Activated T-helper 1 cell treated with anti-CD3 and anti-CD28 coated beads, Interleukin-12 subunit alpha, Interleukin-12 subunit beta, Interleukin-2, Interleukin-4 antibody, amounts not matched to agents 30 ng/mL and 10 ng/mL and 1 ng/mL, durations not matched to agents 14 hours and 24 hours and 36 hours (primary cell): ENCODE data around the gene INPP4A. TPM values are rescaled to one million over a fixed set of nuclear protein-coding genes. Genes with fewer than 3 reads are reported as not detected.

Experiments used
- DNase-seq: peaks from one replicate; pipeline ENCODE4 v3.0.0; 2021; ENCODE audit warnings: low spot score
- H3K27ac Mint-ChIP-seq: one replicate; pipeline ENCODE4 v1.8.0; 2021; ENCODE audit warnings: mild to moderate bottlenecking, mixed read lengths
- H3K27me3 Mint-ChIP-seq: one replicate; pipeline ENCODE4 v1.8.0; 2022; ENCODE audit warnings: mild to moderate bottlenecking, moderate library complexity, mixed read lengths; ENCODE audit not compliant: insufficient read depth
- H3K36me3 Mint-ChIP-seq: one replicate; pipeline ENCODE4 v1.8.0; 2021; ENCODE audit warnings: low read depth, mixed read lengths
- H3K4me1 Mint-ChIP-seq: one replicate; pipeline ENCODE4 v1.8.0; 2021; ENCODE audit warnings: low read depth, mixed read lengths
- H3K4me3 Mint-ChIP-seq: one replicate; pipeline ENCODE4 v1.8.0; 2021; ENCODE audit warnings: mild to moderate bottlenecking, moderate library complexity, mixed read lengths
- H3K9me3 Mint-ChIP-seq: one replicate; pipeline ENCODE4 v1.8.0; 2021; ENCODE audit warnings: mixed read lengths
- intact Hi-C: fragments of 100-400 bp; cut with micrococcal nuclease; formaldehyde crosslinking; loops from one replicate; pipeline ENCODE4 v1.15.1; 2024
- total RNA-seq: library from RNA; stranded (reverse); gene quantifications from 2 replicates; pipeline ENCODE4 v1.2.3, GENCODE V29; 2022

Gene INPP4A
- total RNA-seq, 1 donor from 2014 or later: 55.7 TPM

DNA sequence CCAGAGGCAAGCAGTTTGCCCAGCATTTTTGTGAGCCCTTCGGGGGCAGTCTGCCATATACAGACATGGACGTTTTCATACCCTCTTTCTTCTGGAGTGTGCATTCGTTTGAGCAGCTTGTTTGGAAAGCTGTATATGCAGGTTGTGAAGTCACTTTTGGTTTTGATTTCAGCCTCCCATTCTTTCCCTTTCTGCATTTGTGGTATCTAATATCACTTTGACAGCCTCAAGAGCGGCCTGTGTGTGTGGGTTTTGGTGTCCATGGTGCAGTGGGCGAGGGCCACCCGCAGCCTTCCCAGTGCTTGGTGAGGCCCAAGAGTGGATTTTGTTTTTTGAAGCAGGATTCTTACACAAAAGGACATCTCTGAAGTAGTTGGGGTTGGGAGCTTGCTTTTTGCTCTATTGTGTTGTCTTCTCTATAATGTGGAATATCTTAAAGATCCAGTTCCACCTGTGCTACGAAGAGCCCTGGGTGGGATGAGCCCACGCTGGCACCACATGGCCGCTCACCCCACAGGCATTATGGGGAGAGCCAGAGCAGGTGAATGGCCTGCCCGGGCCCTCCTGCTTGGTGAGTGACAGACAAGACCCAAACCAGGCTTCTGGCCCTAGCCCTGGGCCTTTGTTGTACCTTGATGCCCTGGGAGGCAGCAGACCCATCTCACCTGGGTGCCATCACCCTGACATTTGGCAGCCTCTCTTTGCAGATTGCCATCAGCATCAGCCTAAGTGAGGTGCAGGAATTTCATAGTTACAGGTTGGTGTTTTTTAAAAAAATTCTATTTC is 29.5 kb downstream of the INPP4A start:
- intact Hi-C loops: loop anchor here (2.0 kb wide), 1 partner anchor 13 kb away; no protein-coding TSS in a partner anchor
- DNase-seq: no peak
- Mint-ChIP-seq H3K36me3 (peaks cover 26% of the 10 kb centered on the region), H3K4me1 (peaks cover 98% of the 10 kb centered on the region), H3K27ac (peak overlapping the region; percentile 95), H3K27me3 (no peaks in the 10 kb centered on the region), H3K4me3 (peak overlapping the region; percentile 79), H3K9me3 (no peaks in the 10 kb centered on the region)

- no peaks in the 10 kb centered on the region for H3K9me3 Mint-ChIP-seq
- H3K27ac Mint-ChIP-seq: peak overlapping the region; percentile 19
- intact Hi-C loops: loop anchor here (2.0 kb wide), 1 partner anchor 14 kb away; no protein-coding TSS in a partner anchor
- H3K4me1 Mint-ChIP-seq: peaks cover 100% of the 10 kb centered on the region
- DNase-seq: no peak
- peak overlapping the region; percentile 43 for H3K4me3 Mint-ChIP-seq
- no peaks in the 10 kb centered on the region for H3K27me3 Mint-ChIP-seq
- peaks cover 22% of the 10 kb centered on the region for H3K36me3 Mint-ChIP-seq
Observed at GRCh38 chr2:98474979-98475632, 30.4 kb downstream of the INPP4A start.

GRCh38 chr2:98476192-98476868 is 31.7 kb downstream of the INPP4A start:
- H3K9me3 Mint-ChIP-seq: no peaks in the 10 kb centered on the region
- intact Hi-C loops: no loop called here
- no peak for DNase-seq
- H3K4me3 Mint-ChIP-seq: no peak overlapping the region
- H3K27ac Mint-ChIP-seq: peak overlapping the region; percentile 71
- H3K4me1 Mint-ChIP-seq: peaks cover 100% of the 10 kb centered on the region
- no peaks in the 10 kb centered on the region for H3K27me3 Mint-ChIP-seq
- H3K36me3 Mint-ChIP-seq: peaks cover 16% of the 10 kb centered on the region

DNA sequence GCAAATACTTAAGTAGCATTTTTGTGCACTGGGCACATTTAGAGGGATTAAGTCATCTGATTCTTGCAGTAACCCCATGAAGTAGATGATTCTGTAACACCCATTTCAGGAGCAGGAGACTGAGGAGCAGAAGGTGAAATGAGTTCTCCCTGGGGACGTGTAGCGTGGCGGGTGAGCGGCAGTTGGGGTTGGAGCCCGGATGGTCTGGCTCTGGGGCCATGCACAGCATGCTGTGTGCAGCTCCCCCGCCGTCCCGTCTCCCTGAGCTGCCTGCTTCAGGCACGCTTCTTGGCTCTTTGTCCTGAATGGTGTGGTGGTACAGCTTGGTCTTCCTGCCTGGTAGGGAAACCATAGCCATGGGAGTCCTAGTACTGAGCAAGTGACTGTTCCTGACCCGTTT is 32.4 kb downstream of the INPP4A start:
- H3K27ac Mint-ChIP-seq: peak overlapping the region; percentile 71
- H3K4me1 Mint-ChIP-seq: peaks cover 100% of the 10 kb centered on the region
- peaks cover 16% of the 10 kb centered on the region for H3K36me3 Mint-ChIP-seq
- intact Hi-C loops: no loop called here
- DNase-seq: no peak
- no peaks in the 10 kb centered on the region for H3K9me3 Mint-ChIP-seq
- H3K27me3 Mint-ChIP-seq: no peaks in the 10 kb centered on the region
- peak overlapping the region; percentile 15 for H3K4me3 Mint-ChIP-seq

- no peaks in the 10 kb centered on the region for H3K27me3 Mint-ChIP-seq
- H3K9me3 Mint-ChIP-seq: no peaks in the 10 kb centered on the region
- intact Hi-C loops: no loop called here
- H3K36me3 Mint-ChIP-seq: peaks cover 16% of the 10 kb centered on the region
- peaks cover 100% of the 10 kb centered on the region for H3K4me1 Mint-ChIP-seq
- peak overlapping the region; percentile 77 for H3K27ac Mint-ChIP-seq
- DNase-seq: no peak
- peak overlapping the region; percentile 39 for H3K4me3 Mint-ChIP-seq
Observed at GRCh38 chr2:98477506-98477905, 32.8 kb downstream of the INPP4A start.

DNA sequence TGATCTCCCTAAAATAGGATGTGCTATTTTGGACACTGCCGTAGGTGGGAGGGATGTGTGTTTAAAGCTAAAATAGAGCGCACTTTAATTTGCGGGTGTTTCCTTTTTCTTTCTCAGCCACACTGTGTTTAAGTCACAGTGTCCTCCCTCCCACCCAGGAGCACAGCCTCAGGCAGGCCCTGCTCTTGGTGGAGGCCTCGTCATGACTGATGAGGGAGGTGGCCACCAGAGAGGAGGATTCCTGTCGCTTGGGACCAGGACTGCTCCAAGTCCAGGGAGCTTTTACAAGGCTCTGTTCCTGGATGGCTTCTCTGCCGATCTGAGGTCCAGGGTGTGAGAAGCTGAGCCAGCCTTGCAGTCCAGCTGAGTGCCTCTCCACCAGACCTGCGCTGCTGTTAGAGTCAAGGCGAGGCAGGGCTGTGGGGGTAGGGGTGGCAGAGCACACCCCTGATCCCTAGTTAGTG is 33.5 kb downstream of the INPP4A start:
- peak overlapping the region; percentile 39 for H3K4me3 Mint-ChIP-seq
- DNase-seq: no peak
- H3K36me3 Mint-ChIP-seq: peaks cover 17% of the 10 kb centered on the region
- H3K4me1 Mint-ChIP-seq: peaks cover 99% of the 10 kb centered on the region
- no peaks in the 10 kb centered on the region for H3K27me3 Mint-ChIP-seq
- H3K9me3 Mint-ChIP-seq: no peaks in the 10 kb centered on the region
- intact Hi-C loops: no loop called here
- peak overlapping the region; percentile 81 for H3K27ac Mint-ChIP-seq

DNA sequence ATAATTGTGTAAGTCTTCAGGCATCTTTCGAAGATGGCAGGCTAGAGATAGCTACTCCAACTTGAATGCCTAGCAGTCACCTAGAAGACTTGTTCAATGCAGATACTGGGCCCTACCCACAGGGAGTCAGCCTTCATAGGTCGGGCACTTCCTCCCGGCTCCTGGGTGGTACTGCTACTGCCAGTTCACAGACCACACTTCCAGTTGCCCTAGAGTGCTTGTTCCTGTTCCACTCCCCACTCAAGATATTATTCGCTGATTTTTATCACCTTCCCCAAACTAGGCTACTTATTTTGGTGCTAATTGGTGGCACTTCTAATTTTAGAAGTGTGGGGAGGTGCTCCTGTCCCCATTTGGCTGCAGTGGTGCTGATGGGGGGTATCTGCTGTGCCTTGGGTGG is 34.2 kb downstream of the INPP4A start:
- H3K27me3 Mint-ChIP-seq: no peaks in the 10 kb centered on the region
- peak overlapping the region; percentile 37 for H3K4me3 Mint-ChIP-seq
- H3K9me3 Mint-ChIP-seq: no peaks in the 10 kb centered on the region
- H3K4me1 Mint-ChIP-seq: peaks cover 99% of the 10 kb centered on the region
- peak overlapping the region; percentile 81 for H3K27ac Mint-ChIP-seq
- H3K36me3 Mint-ChIP-seq: peaks cover 16% of the 10 kb centered on the region
- DNase-seq: no peak
- intact Hi-C loops: no loop called here

DNA sequence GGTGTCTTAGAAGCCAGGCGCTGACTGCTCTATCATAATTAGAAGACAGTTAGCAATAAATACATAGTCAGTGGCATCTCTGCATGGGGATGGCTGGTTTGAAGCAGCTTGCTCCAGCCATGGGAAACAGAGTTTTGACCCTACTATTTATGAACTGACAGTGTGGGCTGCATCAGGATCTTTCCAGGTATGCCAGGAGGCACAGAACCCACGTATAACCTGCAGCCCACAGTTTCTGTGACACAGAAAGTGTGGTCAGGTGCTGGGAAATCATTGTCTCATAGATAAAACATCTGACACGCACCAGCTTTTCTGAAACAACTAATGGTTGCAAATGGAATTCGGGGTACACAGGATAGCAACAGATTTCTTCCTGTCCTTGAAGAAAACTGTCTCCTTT is 34.7 kb downstream of the INPP4A start:
- peak overlapping the region; percentile 85 for H3K27ac Mint-ChIP-seq
- no peaks in the 10 kb centered on the region for H3K9me3 Mint-ChIP-seq
- H3K36me3 Mint-ChIP-seq: peaks cover 19% of the 10 kb centered on the region
- H3K27me3 Mint-ChIP-seq: no peaks in the 10 kb centered on the region
- intact Hi-C loops: no loop called here
- peak overlapping the region; percentile 37 for H3K4me3 Mint-ChIP-seq
- peaks cover 99% of the 10 kb centered on the region for H3K4me1 Mint-ChIP-seq
- no peak for DNase-seq

GRCh38 chr2:98479959-98480524 is 35.4 kb downstream of the INPP4A start:
- intact Hi-C loops: no loop called here
- Mint-ChIP-seq H3K4me1 (peaks cover 99% of the 10 kb centered on the region), H3K27ac (peak overlapping the region; percentile 85), H3K4me3 (peak overlapping the region; percentile 68), H3K36me3 (peaks cover 16% of the 10 kb centered on the region), H3K27me3 (no peaks in the 10 kb centered on the region), H3K9me3 (no peaks in the 10 kb centered on the region)
- DNase-seq: no peak

GRCh38 chr2:98480598-98480997 is 35.9 kb downstream of the INPP4A start:
- Mint-ChIP-seq H3K27ac (peak overlapping the region; percentile 85), H3K4me3 (no peak overlapping the region), H3K36me3 (peaks cover 14% of the 10 kb centered on the region), H3K27me3 (no peaks in the 10 kb centered on the region), H3K4me1 (peaks cover 99% of the 10 kb centered on the region), H3K9me3 (no peaks in the 10 kb centered on the region)
- intact Hi-C loops: no loop called here
- no peak for DNase-seq

DNA sequence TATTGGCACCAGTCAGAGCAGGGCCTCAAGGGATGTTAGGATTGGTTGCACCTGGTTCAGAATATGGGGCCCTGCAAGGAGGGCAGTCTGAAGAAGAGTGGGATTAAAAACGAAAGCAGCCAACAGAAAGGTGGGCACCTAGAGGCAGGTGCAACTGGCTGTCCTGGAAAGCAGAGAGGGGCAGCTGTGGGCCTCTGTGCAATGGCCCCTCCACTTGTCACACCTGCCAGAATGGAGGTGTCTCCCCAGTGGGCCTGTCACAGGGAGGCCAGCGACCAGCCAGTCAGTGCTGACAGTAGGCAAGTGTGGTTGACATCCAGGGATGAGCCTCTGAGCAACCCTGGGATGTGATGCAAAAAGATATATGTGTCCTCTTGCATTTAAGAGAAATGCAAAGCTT is 37.7 kb downstream of the INPP4A start:
- no peaks in the 10 kb centered on the region for H3K27me3 Mint-ChIP-seq
- no peaks in the 10 kb centered on the region for H3K9me3 Mint-ChIP-seq
- intact Hi-C loops: loop anchor here (2.0 kb wide), 2 partner anchors 26 to 68 kb away; no protein-coding TSS in a partner anchor
- H3K4me3 Mint-ChIP-seq: peak overlapping the region; percentile 48
- H3K36me3 Mint-ChIP-seq: peaks cover 10% of the 10 kb centered on the region
- peaks cover 99% of the 10 kb centered on the region for H3K4me1 Mint-ChIP-seq
- peak overlapping the region; percentile 62 for H3K27ac Mint-ChIP-seq
- no peak for DNase-seq

DNA sequence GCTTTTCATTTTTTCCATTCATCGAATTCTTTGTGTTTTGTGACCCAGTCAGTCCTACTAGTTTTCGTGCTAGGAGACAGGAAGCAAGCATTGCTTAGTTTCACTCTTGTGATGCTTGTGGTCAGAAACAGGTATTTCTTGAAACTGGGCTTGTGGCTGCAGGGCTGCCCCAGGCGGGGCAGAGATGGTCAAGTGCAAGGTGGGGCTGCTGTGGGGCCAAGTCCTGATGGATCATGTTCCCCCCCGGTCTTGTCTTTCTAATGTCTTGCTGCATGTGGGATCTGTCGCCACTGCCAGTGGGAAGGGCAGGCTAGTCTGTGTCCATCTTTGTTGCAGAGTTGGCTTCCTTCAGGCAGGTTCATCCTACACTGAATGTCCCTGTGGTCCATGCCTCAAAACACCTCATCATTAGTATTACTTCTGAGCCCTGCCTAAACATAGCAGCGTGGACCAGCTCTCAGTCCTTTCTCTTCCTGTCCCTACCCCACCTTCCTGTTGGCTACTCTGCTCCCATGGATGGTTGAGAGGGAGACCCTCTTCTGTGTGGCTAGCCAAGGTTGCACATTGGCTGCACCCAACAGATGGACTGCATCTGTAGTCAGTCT is 38.7 kb downstream of the INPP4A start:
- H3K9me3 Mint-ChIP-seq: no peaks in the 10 kb centered on the region
- H3K4me1 Mint-ChIP-seq: peaks cover 99% of the 10 kb centered on the region
- intact Hi-C loops: loop anchor here (1.0 to 2.0 kb wide), 4 partner anchors 15 to 67 kb away; no protein-coding TSS in a partner anchor
- H3K27me3 Mint-ChIP-seq: no peaks in the 10 kb centered on the region
- H3K27ac Mint-ChIP-seq: peak overlapping the region; percentile 87
- DNase-seq: no peak
- peaks cover 4% of the 10 kb centered on the region for H3K36me3 Mint-ChIP-seq
- H3K4me3 Mint-ChIP-seq: peak overlapping the region; percentile 68
